ENCODE results near the gene RAPGEF4.

Gene RAPGEF4

GRCh38 chr2:173053043-173053699 lies 317.5 kb downstream of the RAPGEF4 start:
- no peak for DNase-seq

GRCh38 chr2:173054466-173054865 lies 318.8 kb downstream of the RAPGEF4 start:
- DNase-seq = no peak

- no peak for DNase-seq
These were observed 321.2 kb downstream of the RAPGEF4 start for GRCh38 chr2:173056705-173057364.

- DNase-seq = no peak
These were observed 322.5 kb downstream of the RAPGEF4 start for GRCh38 chr2:173058097-173058496.

DNA sequence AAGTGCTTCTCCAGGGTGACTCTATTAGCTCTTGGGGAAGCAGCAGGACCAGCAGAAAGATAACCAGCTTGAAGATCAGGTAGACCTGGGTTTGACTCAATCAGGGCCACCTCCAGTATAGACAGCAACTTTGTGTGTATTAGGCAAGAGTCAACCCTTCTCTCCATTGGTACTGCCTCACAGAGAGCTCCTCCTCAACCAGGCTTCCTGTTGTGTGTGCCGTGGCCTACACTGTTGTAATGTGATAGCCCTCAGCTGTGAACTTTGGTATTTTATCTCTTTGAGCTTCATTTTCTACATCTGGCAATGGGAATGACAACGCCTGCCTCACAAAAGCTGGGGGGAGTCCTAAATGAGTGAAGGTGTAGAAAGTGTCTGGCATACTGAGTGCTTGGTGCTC lies 323.0 kb downstream of the RAPGEF4 start:
- no peak for DNase-seq

DNA sequence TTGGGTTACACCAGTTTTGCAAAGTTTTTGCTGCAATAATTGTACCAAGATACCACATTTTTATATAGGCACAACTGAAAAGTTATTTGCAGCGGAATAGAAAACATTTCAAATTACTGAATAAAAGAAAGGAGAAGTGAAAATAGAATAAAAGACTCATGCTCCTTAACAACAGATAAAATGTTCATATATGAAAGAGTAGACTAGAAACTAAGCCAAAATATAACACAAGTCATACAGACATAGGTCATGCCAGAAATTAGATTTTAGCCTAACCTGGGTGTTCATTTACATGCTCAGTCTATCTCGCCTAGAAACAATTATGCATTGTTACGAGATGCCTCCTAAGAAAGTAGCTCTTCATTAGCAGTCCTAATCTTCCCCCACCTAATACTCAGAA lies 323.6 kb downstream of the RAPGEF4 start:
- DNase-seq = no peak

GRCh38 chr2:173059971-173060461 lies 324.4 kb downstream of the RAPGEF4 start:
- DNase-seq = no peak

GRCh38 chr2:173062801-173063200 lies 327.2 kb downstream of the RAPGEF4 start:
- DNase-seq = no peak

DNA sequence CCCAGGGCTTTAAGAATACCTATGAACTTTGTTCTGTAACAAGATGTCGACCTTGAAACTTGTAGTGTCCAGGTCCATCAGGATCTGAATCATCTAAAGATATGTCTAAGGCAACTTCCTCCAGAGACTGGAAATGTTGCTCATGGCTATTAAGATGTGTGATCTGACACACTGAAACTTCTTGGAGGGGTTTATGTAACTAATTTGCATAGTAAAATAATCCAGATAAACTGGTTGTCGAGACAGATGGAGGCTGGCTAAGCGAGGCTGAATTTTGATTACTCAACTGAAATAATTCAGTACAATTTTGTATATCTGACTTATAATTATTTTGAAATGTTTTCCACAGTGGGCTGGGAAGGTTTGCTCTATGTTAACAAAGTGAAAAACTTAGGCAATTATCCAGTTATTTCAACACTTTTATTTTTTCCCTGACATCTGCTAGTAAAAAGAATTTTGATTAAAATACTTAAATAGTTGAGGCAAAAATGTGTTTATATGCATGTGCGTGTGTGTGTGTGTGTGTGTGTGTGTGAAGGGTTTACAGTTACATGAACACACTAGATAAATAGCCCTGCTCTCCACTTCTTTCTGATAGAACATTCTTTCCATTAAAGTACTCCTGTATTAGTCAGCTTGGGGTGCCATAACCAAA lies 328.6 kb downstream of the RAPGEF4 start:
- no peak for DNase-seq

GRCh38 chr2:173066887-173067676 lies 331.4 kb downstream of the RAPGEF4 start:
- DNase-seq = no peak

- DNase-seq = peak in 1 of 58 donors; percentile 35
These were observed 339.6 kb downstream of the RAPGEF4 start for GRCh38 chr2:173075056-173075780.

DNA sequence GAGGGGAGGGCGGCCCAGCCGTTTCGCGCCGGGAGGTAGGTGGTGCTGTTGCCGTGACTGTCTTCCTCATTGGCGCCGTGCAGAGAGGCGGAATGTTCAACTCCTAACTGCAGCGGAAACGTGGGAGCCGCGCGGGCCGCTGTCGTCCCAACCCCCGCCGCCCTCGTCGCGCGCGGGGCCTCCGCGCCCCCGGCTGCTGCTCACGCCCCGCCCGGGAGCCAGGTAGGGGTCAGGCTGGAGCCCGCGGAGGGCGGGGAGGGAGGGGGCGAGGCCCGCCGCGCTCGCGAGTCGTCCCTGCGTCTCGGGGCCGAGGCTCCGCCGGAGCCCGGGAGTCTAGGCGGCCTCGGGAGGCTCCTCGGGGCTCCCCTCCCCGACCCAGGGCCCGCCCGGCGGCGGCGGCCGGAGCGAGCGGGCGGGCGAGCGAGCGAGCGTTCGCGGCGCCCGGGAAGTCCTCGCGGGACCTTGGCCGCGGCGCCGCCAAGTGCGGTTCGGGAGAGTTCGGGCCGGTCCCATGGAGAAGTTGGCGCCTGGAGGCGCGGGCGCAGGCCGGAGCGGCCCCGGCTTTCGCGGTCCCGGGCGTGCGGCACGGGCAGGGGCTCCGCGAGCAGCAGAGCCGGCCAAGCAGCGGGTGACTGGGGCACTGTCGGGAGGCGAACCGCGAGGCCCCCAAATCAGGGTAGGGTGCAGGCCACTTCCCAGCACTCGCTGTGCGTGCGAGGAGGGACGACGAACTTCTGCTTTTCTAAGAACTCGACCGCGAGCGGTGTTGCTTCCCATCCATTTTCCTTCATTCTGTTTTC lies 340.3 kb downstream of the RAPGEF4 start, which contains the start of gene MAP3K20:
Gene MAP3K20, plus strand, starts transcription at position 66 of the 800 bp plus-strand sequence. CDS start 15,186 bp downstream, outside the sequence.
- peak in 43 of 58 donors; percentile 3 to 65 (median 29) for DNase-seq

- peak in 13 of 58 donors; percentile 3 to 52 (median 16) for DNase-seq
These were observed 341.1 kb downstream of the RAPGEF4 start for GRCh38 chr2:173076581-173077345.

DNA sequence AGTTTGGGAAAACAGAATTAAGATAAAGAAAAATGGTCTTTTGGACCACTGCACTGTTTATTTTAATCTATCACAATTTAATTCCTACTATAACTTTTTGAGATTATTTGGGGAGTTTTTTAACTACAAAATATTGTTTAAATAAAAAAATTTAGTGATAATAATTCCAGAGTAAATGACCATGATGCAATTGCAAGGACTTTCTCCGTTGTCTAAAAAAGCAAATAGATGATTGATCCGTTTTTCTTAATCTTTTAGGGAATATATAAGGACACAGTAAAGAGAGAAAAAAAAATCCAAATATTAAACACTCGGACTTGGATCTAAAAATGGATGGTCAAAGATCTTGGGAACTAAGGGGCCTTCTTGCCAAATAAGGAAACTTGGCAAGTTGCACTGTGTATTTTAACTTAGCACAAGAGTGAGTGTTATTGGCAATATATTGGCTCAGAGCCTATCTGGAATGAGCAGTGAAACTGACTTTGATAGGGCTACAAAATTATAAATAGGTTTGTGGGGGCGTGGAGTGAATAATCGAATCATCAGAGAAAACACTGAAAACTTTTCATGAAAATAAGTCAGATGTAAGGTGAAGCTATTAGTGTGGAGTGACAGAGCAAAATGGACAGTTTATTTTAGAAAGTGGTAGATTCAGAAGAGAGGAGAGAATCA lies 342.0 kb downstream of the RAPGEF4 start:
- DNase-seq = no peak

- no peak for DNase-seq
These were observed 343.5 kb downstream of the RAPGEF4 start for GRCh38 chr2:173079141-173079540.

DNA sequence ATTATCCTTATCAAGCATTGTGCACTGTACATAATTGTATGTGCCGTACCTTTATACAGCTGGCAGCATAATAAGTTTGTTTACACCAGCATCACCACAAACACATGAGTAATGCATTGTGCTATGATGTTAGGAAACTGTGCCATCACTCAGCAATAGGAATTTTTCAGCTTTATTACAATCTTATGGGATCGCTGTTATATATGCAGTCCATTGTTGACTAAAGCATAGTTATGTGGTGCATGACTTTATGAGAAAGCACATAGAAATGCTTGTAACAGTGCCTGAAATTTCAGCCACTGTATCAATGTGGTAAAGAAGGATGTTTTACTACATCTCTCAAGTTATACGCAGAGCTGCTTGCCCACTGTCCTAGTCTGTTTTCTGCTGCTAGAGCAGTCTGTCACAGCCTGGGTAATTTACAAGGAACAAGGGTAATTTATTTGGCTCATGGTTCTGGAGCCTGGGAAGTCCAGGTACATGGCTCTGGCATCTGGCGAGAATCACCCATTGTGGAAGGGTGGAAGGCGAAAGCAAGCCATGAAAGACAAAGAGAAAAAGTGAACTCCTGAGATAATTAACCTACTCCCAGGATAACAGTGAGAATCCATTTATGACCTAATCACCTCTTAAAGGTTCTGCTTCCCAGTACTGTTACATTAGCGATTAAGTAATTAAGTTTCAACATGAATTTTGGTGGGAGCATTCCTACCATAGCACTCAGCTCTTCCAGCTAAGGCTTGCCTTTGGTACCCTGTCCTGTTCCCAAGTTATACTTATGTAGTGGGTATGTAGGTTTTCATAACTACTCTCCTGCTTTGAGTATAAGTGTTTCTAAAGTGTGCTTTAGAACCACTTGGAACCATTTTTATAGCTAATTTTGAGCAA lies 344.6 kb downstream of the RAPGEF4 start:
- no peak for DNase-seq

DNA sequence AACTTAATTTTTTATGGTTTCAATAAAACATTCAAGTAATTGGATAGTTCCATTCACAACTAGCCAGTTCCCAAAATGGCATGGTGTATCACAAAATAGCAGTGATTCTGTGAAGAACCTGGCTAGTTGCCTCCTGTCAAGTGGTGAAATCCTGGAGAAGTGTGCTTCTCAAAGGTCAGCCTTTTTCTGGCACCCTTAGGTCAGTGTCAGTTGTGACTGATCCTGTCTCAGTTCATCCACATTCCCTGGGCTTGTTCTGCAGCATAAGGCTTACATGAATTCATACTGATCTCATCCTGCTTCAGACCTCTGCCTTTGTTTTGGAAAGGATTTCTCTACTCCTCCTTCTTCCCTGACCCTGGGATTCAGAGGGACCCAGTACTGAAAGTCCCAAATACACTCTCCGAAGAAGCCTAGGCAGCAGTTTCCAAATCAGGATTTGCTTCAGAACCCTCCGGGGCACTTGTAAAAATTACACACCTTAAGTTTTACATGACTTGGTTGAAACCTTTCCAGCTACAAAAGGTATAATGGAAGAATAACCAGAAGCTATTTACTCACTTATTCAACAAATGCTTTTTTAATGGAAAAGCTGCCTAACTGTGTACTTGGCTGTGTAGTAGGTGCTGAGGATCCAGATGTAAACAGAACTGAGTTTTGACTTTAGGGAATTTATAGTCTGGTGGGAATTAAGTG lies 351.0 kb downstream of the RAPGEF4 start:
- DNase-seq = no peak

All from anterior cingulate cortex (tissue), 58 donors.